Pons (tissue), 1 donor: Measurements from ENCODE around the gene SUGCT.
A peak's percentile ranks its signal among the peaks of the same experiment; 100 is the strongest.

Source experiments
- DNase-seq: peaks from one replicate; pipeline ENCODE4 v3.0.0-alpha.2; 2016; ENCODE audit warnings: low spot score

Gene SUGCT

GRCh38 chr7:40777730-40778312 lies 643.0 kb downstream of the SUGCT start:
- DNase-seq: no peak

GRCh38 chr7:40780460-40780859 lies 645.7 kb downstream of the SUGCT start:
- peak; percentile 67 for DNase-seq

GRCh38 chr7:40782836-40783235 lies 648.0 kb downstream of the SUGCT start:
- no peak for DNase-seq

- no peak for DNase-seq
These were observed 649.4 kb downstream of the SUGCT start for GRCh38 chr7:40784176-40784575.

- DNase-seq: no peak
These were observed 652.1 kb downstream of the SUGCT start for GRCh38 chr7:40786909-40787308.

GRCh38 chr7:40793132-40793531 lies 658.3 kb downstream of the SUGCT start:
- DNase-seq: no peak

GRCh38 chr7:40795607-40796006 lies 660.8 kb downstream of the SUGCT start:
- no peak for DNase-seq

- no peak for DNase-seq
These were observed 661.9 kb downstream of the SUGCT start for GRCh38 chr7:40796723-40797122.

- no peak for DNase-seq
These were observed 663.8 kb downstream of the SUGCT start for GRCh38 chr7:40798613-40799012.

GRCh38 chr7:40799493-40800403 lies 664.9 kb downstream of the SUGCT start:
- no peak for DNase-seq

GRCh38 chr7:40800771-40801170 lies 666.0 kb downstream of the SUGCT start:
- peak; percentile 19 for DNase-seq

- DNase-seq: no peak
These were observed 667.7 kb downstream of the SUGCT start for GRCh38 chr7:40802497-40802896.

GRCh38 chr7:40804477-40805215 lies 669.8 kb downstream of the SUGCT start:
- no peak for DNase-seq

- DNase-seq: no peak
These were observed 670.6 kb downstream of the SUGCT start for GRCh38 chr7:40805361-40805760.

GRCh38 chr7:40808378-40808942 lies 673.7 kb downstream of the SUGCT start:
- no peak for DNase-seq

GRCh38 chr7:40810274-40810673 lies 675.5 kb downstream of the SUGCT start:
- DNase-seq: no peak

GRCh38 chr7:40811666-40812065 lies 676.9 kb downstream of the SUGCT start:
- no peak for DNase-seq

- DNase-seq: no peak
These were observed 680.2 kb downstream of the SUGCT start for GRCh38 chr7:40815022-40815421.

GRCh38 chr7:40815512-40815911 lies 680.7 kb downstream of the SUGCT start:
- DNase-seq: no peak

- no peak for DNase-seq
These were observed 688.1 kb downstream of the SUGCT start for GRCh38 chr7:40822861-40823260.

GRCh38 chr7:40824461-40824860 lies 689.7 kb downstream of the SUGCT start:
- no peak for DNase-seq

- DNase-seq: peak; percentile 5
These were observed 691.8 kb downstream of the SUGCT start for GRCh38 chr7:40826411-40827221.
